A549 (cell line): ENCODE measurements around the gene RNF213.
"Not testable (repeated sequence)": the region's sequence is repeated elsewhere in the genome, so short reads cannot be mapped to it uniquely, and the experiment has no call there.

Experiments used
- EP300 ChIP-seq, 2 experiments: fragments of >200 bp; sonication (Bioruptor Twin); formaldehyde crosslinking; IDR thresholded peaks; 2 replicates in 1 of 2; 3 replicates in 1 of 2; pipeline ENCODE4 v1.6.1; 2016 to 2017
- ESRRA ChIP-seq: fragments of 150-350 bp; IDR thresholded peaks from 2 replicates; pipeline ENCODE4 v1.6.1; 2014; ENCODE audit warnings: mild to moderate bottlenecking, low read length, borderline replicate concordance
- HDAC2 ChIP-seq: fragments of 200-600 bp; sonication (generic); IDR thresholded peaks from 2 replicates; pipeline ENCODE4 v1.6.1; 2016
- JUNB ChIP-seq: fragments of >200 bp; sonication (Bioruptor Twin); formaldehyde crosslinking; IDR thresholded peaks from 2 replicates; pipeline ENCODE4 v1.6.1; 2016
- MYC ChIP-seq: IDR thresholded peaks from 2 replicates; pipeline ENCODE4 v1.6.1; 2012; ENCODE audit warnings: mild to moderate bottlenecking, inconsistent platforms, low read length, improper control_type of control experiment, borderline replicate concordance
- RAD21 ChIP-seq, 2 experiments: fragments of >200 bp in 1 of 2; sonication (Bioruptor Twin) in 1 of 2; formaldehyde crosslinking in 1 of 2; IDR thresholded peaks in 1 of 2; conservative IDR thresholded peaks in 1 of 2; 2 replicates in 1 of 2; 3 replicates in 1 of 2; pipeline ENCODE4 v1.6.1; 2012 to 2018; ENCODE audit warnings: inconsistent platforms in 1 of 2
- RFX5 ChIP-seq: fragments of 450-650 bp; IDR thresholded peaks from 2 replicates; pipeline ENCODE4 v1.7.1; 2014; ENCODE audit warnings: antibody characterized with exemption, mild to moderate bottlenecking, moderate library complexity

DNA sequence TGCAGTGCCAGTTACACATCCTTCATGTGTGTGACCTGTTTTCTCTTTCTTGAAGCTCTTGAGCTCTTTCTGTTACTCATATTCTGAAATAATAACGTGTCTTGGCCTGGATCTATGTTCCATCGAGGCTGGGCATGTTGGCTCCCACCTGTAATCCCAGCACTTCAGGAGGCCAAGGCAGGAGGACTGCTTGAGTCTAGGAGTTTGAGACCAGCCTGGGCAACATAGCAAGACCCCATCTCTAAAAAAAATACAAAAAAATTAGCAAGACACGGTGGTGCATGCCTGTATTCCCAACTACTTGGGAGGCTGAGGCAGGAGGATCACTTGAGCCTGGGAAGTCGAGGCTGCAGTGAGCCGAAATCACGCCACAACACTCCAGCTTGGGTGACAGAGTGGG lies 68.8 kb downstream of the RNF213 start:
- TF ChIP-seq RFX5; RAD21 (conservative IDR thresholded peaks at IDR 0.05 in 1 of 2, IDR thresholded peaks at IDR 0.05 in 1 of 2); ESRRA; HDAC2; EP300 (IDR thresholded peaks at IDR 0.05); MYC; JUNB: not testable (repeated sequence)
